Measurements from ENCODE around the gene PRDM15. TPM values are rescaled to one million over a fixed set of nuclear protein-coding genes. Genes with fewer than 3 reads are reported as not detected.

PRDM15 gene
- total and polyA plus RNA-seq, 2 donors (not counting 3 experiments of a cell fraction or from before 2014, with no cell fraction given), result 11.8 to 12.9 TPM

GRCh38 chr21:41831453-41831831, 47.7 kb downstream of the PRDM15 start:
- H3K27ac ChIP-seq (ENCODE audit: insufficient read depth, low read depth, low read length), result no peak overlapping the region
- DNase-seq (ENCODE audit: low read depth, low spot score) (no peak), FAIRE-seq (no peak)
- TF ChIP-seq POLR2AphosphoS5 (IDR thresholded peaks at IDR 0.05; ENCODE audit: insufficient read depth, low read depth, low read length) (no peak), CTCF (IDR thresholded peaks at IDR 0.05; ENCODE audit: extremely low read depth in 1 of 2, insufficient read depth in 1 of 2, low read depth in 1 of 2, low read length in 2 of 2) (no peak), MYC (IDR thresholded peaks at IDR 0.05; ENCODE audit: low read depth, low read length) (no peak), JUN (IDR thresholded peaks at IDR 0.05; ENCODE audit: borderline replicate concordance, insufficient read depth, insufficient read length, low read depth) (no peak), MAX (IDR thresholded peaks at IDR 0.05; ENCODE audit: insufficient read depth, insufficient read length) (no peak), EZH2 (IDR thresholded peaks at IDR 0.05; ENCODE audit: borderline replicate concordance, low read depth, low read length, severe bottlenecking) (no peak), POLR2A (IDR thresholded peaks at IDR 0.05; ENCODE audit: low read depth, low read length) (no peak), FOS (IDR thresholded peaks at IDR 0.05; ENCODE audit: borderline replicate concordance, insufficient read depth, low read length) (no peak), GATA2 (IDR thresholded peaks at IDR 0.05; ENCODE audit: insufficient read depth, insufficient read length, low read depth, low read length) (no peak)
- H3K9me1 ChIP-seq (replicated peaks; ENCODE audit: control insufficient read depth, extremely low read depth, insufficient read depth, low read length), result no peaks in the 10 kb centered on the region
- POLR2A ChIA-PET, result no interaction called here
- no peaks in the 10 kb centered on the region for H4K20me1 ChIP-seq (replicated peaks; ENCODE audit: control insufficient read depth, extremely low read depth, insufficient read depth, low read length)
- H3K27me3 ChIP-seq (ENCODE audit: control insufficient read depth in 2 of 2, insufficient read depth in 2 of 2, low read length in 2 of 2), result no peaks in the 10 kb centered on the region
- H3K9ac ChIP-seq (replicated peaks; ENCODE audit: extremely low read depth, insufficient read depth, low read length), result no peak overlapping the region
- intact Hi-C loops (cut with micrococcal nuclease) (no loop called here), dilution Hi-C loops (cut with MboI; ENCODE audit: extremely low pct_ligation_motif_present, low sequenced_read_pairs) (no loop called here)
- H2AFZ ChIP-seq (ENCODE audit: low read depth, low read length), result no peak overlapping the region
- peaks cover 0 to 7% of the 10 kb centered on the region in 2 experiments for H3K36me3 ChIP-seq (ENCODE audit: control insufficient read depth in 2 of 2, extremely low read depth in 1 of 2, insufficient read depth in 2 of 2, low read length in 2 of 2)
- H3K4me3 ChIP-seq (replicated peaks in 1 of 3; ENCODE audit: insufficient read depth in 1 of 3, low read depth in 1 of 3, low read length in 3 of 3), result no peak overlapping the region
- H3K4me2 ChIP-seq (ENCODE audit: insufficient read depth, low read length), result no peak overlapping the region
- no TSS peak for BruUV-seq (replicated peaks)
- no peaks in the 10 kb centered on the region for H3K79me2 ChIP-seq (ENCODE audit: control insufficient read depth, insufficient read depth, low read length)
- CTCF ChIA-PET, result no interaction called here
- H3K9me3 ChIP-seq (replicated peaks; ENCODE audit: control insufficient read depth, insufficient read depth, low read length), result no peaks in the 10 kb centered on the region
- H3K4me1 ChIP-seq (ENCODE audit: control insufficient read depth, extremely low read depth, insufficient read depth, low read length), result no peaks in the 10 kb centered on the region
